ENCODE results near the gene DCK.

- TF ChIP-seq CEBPB (IDR thresholded peaks at IDR 0.05; ENCODE audit: low read depth, low read length) (no peak), RAD21 (IDR thresholded peaks at IDR 0.05; ENCODE audit: low read length) (no peak), MAZ (IDR thresholded peaks at IDR 0.05; ENCODE audit: borderline replicate concordance, low read depth, low read length) (no peak), POLR2A (IDR thresholded peaks at IDR 0.05; ENCODE audit: low read depth, low read length) (no peak), RFX5 (IDR thresholded peaks at IDR 0.05; ENCODE audit: low read depth, low read length) (no peak), FOS (IDR thresholded peaks at IDR 0.05; ENCODE audit: low read depth, low read length) (no peak), MXI1 (IDR thresholded peaks at IDR 0.05; ENCODE audit: borderline replicate concordance, low read depth, low read length) (no peak), SMC3 (IDR thresholded peaks at IDR 0.05; ENCODE audit: low read depth, low read length) (no peak), CHD1 (IDR thresholded peaks at IDR 0.05; ENCODE audit: low read depth, low read length) (no peak)
- TF ChIP-seq, protein P1, sequence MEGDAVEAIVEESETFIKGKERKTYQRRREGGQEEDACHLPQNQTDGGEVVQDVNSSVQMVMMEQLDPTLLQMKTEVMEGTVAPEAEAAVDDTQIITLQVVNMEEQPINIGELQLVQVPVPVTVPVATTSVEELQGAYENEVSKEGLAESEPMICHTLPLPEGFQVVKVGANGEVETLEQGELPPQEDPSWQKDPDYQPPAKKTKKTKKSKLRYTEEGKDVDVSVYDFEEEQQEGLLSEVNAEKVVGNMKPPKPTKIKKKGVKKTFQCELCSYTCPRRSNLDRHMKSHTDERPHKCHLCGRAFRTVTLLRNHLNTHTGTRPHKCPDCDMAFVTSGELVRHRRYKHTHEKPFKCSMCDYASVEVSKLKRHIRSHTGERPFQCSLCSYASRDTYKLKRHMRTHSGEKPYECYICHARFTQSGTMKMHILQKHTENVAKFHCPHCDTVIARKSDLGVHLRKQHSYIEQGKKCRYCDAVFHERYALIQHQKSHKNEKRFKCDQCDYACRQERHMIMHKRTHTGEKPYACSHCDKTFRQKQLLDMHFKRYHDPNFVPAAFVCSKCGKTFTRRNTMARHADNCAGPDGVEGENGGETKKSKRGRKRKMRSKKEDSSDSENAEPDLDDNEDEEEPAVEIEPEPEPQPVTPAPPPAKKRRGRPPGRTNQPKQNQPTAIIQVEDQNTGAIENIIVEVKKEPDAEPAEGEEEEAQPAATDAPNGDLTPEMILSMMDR (conservative IDR thresholded peaks at IDR 0.05; ENCODE audit: low read depth, low read length): no peak
- TF ChIP-seq, protein P2, sequence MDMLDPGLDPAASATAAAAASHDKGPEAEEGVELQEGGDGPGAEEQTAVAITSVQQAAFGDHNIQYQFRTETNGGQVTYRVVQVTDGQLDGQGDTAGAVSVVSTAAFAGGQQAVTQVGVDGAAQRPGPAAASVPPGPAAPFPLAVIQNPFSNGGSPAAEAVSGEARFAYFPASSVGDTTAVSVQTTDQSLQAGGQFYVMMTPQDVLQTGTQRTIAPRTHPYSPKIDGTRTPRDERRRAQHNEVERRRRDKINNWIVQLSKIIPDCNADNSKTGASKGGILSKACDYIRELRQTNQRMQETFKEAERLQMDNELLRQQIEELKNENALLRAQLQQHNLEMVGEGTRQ (IDR thresholded peaks at IDR 0.05; ENCODE audit: low read depth, low read length): no peak
These were observed 59.3 kb downstream of the DCK start for GRCh38 chr4:71052716-71053115.
